Neural cell (in vitro differentiated cells): ENCODE measurements around the gene BCCIP. TPM values are rescaled to one million over a fixed set of nuclear protein-coding genes. Genes with fewer than 3 reads are reported as not detected.

Experiments
- H2AFZ ChIP-seq: fragments of 200-600, 300-800 bp; sonication (generic), shearing (Covaris generic); 2 replicates; pipeline ENCODE4 v1.6.0; 2014; ENCODE audit warnings: low read depth, mild to moderate bottlenecking, antibody characterized with exemption, low read length, moderate library complexity
- H3F3A ChIP-seq: fragments of 200-600 bp; shearing (Covaris generic); 2 replicates; pipeline ENCODE4 v1.6.1; 2016; ENCODE audit warnings: mild to moderate bottlenecking, moderate library complexity, mixed read lengths, antibody characterized with exemption, low read length; ENCODE audit not compliant: insufficient read depth, poor library complexity, severe bottlenecking
- H3K27ac ChIP-seq: fragments of 200-600, 300-800 bp; sonication (generic), shearing (Covaris generic); 2 replicates; pipeline ENCODE4 v1.5.1; 2014; ENCODE audit warnings: mild to moderate bottlenecking, low read length, moderate library complexity
- H3K27me3 ChIP-seq: fragments of 300-800, 200-600 bp; sonication (generic), shearing (Covaris generic); 2 replicates; pipeline ENCODE4 v1.6.0; 2014; ENCODE audit warnings: mild to moderate bottlenecking, low read depth, low read length, moderate library complexity; ENCODE audit not compliant: insufficient read depth
- H3K36me3 ChIP-seq: fragments of 300-800, 200-600 bp; sonication (generic), shearing (Covaris generic); 2 replicates; pipeline ENCODE4 v1.5.1; 2014; ENCODE audit warnings: mild to moderate bottlenecking, antibody characterized with exemption, low read length, moderate library complexity; ENCODE audit not compliant: insufficient read depth
- H3K4me2 ChIP-seq: fragments of 300-800, 200-600 bp; sonication (generic), shearing (Covaris generic); 2 replicates; pipeline ENCODE4 v1.6.0; 2014; ENCODE audit warnings: mild to moderate bottlenecking, low read length
- H3K4me3 ChIP-seq: fragments of 300-800, 200-600 bp; sonication (generic), shearing (Covaris generic); 2 replicates; pipeline ENCODE4 v1.5.1; 2014; ENCODE audit warnings: mild to moderate bottlenecking, low read length, moderate library complexity
- H3K79me2 ChIP-seq: fragments of 200-600 bp; shearing (Covaris generic); replicated peaks from 2 replicates; pipeline ENCODE4 v1.6.0; 2014; ENCODE audit warnings: mild to moderate bottlenecking, low read length, moderate library complexity; ENCODE audit not compliant: insufficient read depth
- H3K9ac ChIP-seq: fragments of 300-800, 200-600 bp; sonication (generic), shearing (Covaris generic); 2 replicates; pipeline ENCODE4 v1.6.1; 2016; ENCODE audit warnings: mild to moderate bottlenecking, low read length, mixed read lengths
- H3K9me2 ChIP-seq: fragments of 200-600 bp; shearing (Covaris generic); 2 replicates; pipeline ENCODE4 v1.6.1; 2016; ENCODE audit warnings: mild to moderate bottlenecking, low read length, mixed read lengths; ENCODE audit not compliant: insufficient read depth
- H3K9me3 ChIP-seq: fragments of 200-600, 300-800 bp; sonication (generic), shearing (Covaris generic); 2 replicates; pipeline ENCODE4 v1.6.1; 2016; ENCODE audit warnings: mild to moderate bottlenecking, mixed run types, low read length, moderate library complexity, mixed read lengths
- H4K20me1 ChIP-seq: fragments of 200-600 bp; shearing (Covaris generic); 2 replicates; pipeline ENCODE4 v1.6.1; 2016; ENCODE audit warnings: mild to moderate bottlenecking, mixed run types; ENCODE audit not compliant: insufficient read depth
- CTCF ChIP-seq: fragments of 450-650 bp; IDR thresholded peaks from 2 replicates; pipeline ENCODE4 v1.5.1; 2014; ENCODE audit warnings: antibody characterized with exemption, mild to moderate bottlenecking, moderate library complexity; ENCODE audit not compliant: poor library complexity, severe bottlenecking
- EP300 ChIP-seq: fragments of 450-650 bp; conservative IDR thresholded peaks from 2 replicates; pipeline ENCODE4 v1.6.1; 2014; ENCODE audit warnings: antibody characterized with exemption, mild to moderate bottlenecking, moderate library complexity; ENCODE audit not compliant: poor library complexity, severe bottlenecking
- EZH2 ChIP-seq: fragments of 200-600, 300-800 bp; shearing (Covaris generic), sonication (generic); IDR thresholded peaks from 2 replicates; pipeline ENCODE4 v1.6.1; 2014; ENCODE audit warnings: antibody characterized with exemption, low read length, borderline replicate concordance, mild to moderate bottlenecking; ENCODE audit not compliant: insufficient read depth, poor library complexity, severe bottlenecking
- MXI1 ChIP-seq: fragments of 450-650 bp; conservative IDR thresholded peaks from 2 replicates; pipeline ENCODE4 v1.6.1; 2014; ENCODE audit warnings: antibody characterized with exemption, mild to moderate bottlenecking; ENCODE audit not compliant: poor library complexity, severe bottlenecking
- POLR2AphosphoS5 ChIP-seq: IDR thresholded peaks from 2 replicates; pipeline ENCODE4 v1.6.1; 2012
- RAD21 ChIP-seq: fragments of 450-650 bp; conservative IDR thresholded peaks from 2 replicates; pipeline ENCODE4 v1.6.1; 2014; ENCODE audit warnings: antibody characterized with exemption, mild to moderate bottlenecking, moderate library complexity
- REST ChIP-seq: IDR thresholded peaks from 2 replicates; pipeline ENCODE4 v1.6.1; 2012; ENCODE audit warnings: borderline replicate concordance
- SMC3 ChIP-seq: fragments of 450-650 bp; conservative IDR thresholded peaks from 2 replicates; pipeline ENCODE4 v1.6.1; 2014; ENCODE audit warnings: antibody characterized with exemption, mild to moderate bottlenecking, moderate library complexity; ENCODE audit not compliant: poor library complexity
- TAF1 ChIP-seq: IDR thresholded peaks from 2 replicates; pipeline ENCODE4 v1.6.1; 2012; ENCODE audit warnings: low read depth
- polyA plus RNA-seq: library from polyadenylated mRNA; depleted of rRNA; stranded (reverse); fragments of >200 nt; gene quantifications from 2 replicates; pipeline ENCODE4 v1.2.3, GENCODE V29; 2014

Gene BCCIP
- polyA plus RNA-seq, 1 donor from 2014 or later: 95.8 TPM

- H3K27ac ChIP-seq: no peak overlapping the region
- no peaks in the 10 kb centered on the region for H3K27me3 ChIP-seq
- no peak overlapping the region for H3K9ac ChIP-seq
- no peaks in the 10 kb centered on the region for H3F3A ChIP-seq
- H2AFZ ChIP-seq: no peak overlapping the region
- H3K79me2 ChIP-seq: no peaks in the 10 kb centered on the region
- H3K4me2 ChIP-seq: no peak overlapping the region
- H3K9me2 ChIP-seq: no peaks in the 10 kb centered on the region
- no peak for TF ChIP-seq CTCF
- TF ChIP-seq EZH2: no peak
- no peak for TF ChIP-seq MXI1
- no peak for TF ChIP-seq TAF1
- TF ChIP-seq POLR2AphosphoS5: no peak
- no peak for TF ChIP-seq RAD21
- no peak for TF ChIP-seq SMC3
- TF ChIP-seq EP300: no peak
- no peak for TF ChIP-seq REST
- H3K9me3 ChIP-seq: no peaks in the 10 kb centered on the region
- no peaks in the 10 kb centered on the region for H4K20me1 ChIP-seq
- H3K36me3 ChIP-seq: no peaks in the 10 kb centered on the region
- H3K4me3 ChIP-seq: no peak overlapping the region
Measured at GRCh38 chr10:125797424-125797823, 25.9 kb upstream of the BCCIP start.

GRCh38 chr10:125797994-125798662 is 25.2 kb upstream of the BCCIP start:
- Histone ChIP-seq H3K36me3 (no peaks in the 10 kb centered on the region), H3K79me2 (no peaks in the 10 kb centered on the region), H4K20me1 (no peaks in the 10 kb centered on the region), H2AFZ (no peak overlapping the region), H3K27me3 (no peaks in the 10 kb centered on the region), H3K9ac (no peak overlapping the region), H3K27ac (no peak overlapping the region), H3K9me3 (no peaks in the 10 kb centered on the region), H3K9me2 (no peaks in the 10 kb centered on the region), H3K4me3 (no peak overlapping the region), H3K4me2 (no peak overlapping the region), H3F3A (no peaks in the 10 kb centered on the region)
- TF ChIP-seq REST: no peak
- no peak for TF ChIP-seq POLR2AphosphoS5
- no peak for TF ChIP-seq TAF1
- no peak for TF ChIP-seq EZH2
- TF ChIP-seq MXI1: no peak
- no peak for TF ChIP-seq CTCF
- no peak for TF ChIP-seq SMC3
- no peak for TF ChIP-seq EP300
- no peak for TF ChIP-seq RAD21
